ENCODE data around the gene FUT2.

DNA sequence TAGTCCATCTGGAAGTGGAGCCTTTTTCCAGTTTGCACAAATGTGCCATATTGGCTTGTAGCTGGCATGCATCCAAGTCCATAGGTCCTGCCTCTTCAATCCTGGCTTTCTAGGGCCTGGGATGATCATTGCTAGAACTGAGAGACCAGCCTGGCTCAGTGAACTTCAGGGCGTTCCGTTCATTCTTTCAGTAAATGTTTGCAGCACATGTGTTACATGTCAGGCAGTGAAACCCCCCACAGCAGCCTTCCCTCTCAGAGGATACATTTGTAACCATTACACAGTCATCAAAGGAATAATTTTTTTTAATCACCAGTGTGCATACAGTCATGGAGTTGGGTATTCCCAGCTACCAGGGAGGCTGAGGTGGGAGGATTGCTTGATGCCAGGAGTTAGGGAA, 9.7 kb downstream of the FUT2 start:
- no peak for TF ChIP-seq CTCF (IDR thresholded peaks at IDR 0.05)
- TF ChIP-seq POLR2A (IDR thresholded peaks at IDR 0.05), result no peak
- TF ChIP-seq EP300 (IDR thresholded peaks at IDR 0.05), result no peak
